ENCODE measurements around the gene SCAF1. TPM values are rescaled to one million over a fixed set of nuclear protein-coding genes. Genes with fewer than 3 reads are reported as not detected.

SCAF1 gene
- total RNA-seq, 2 donors from 2014 or later: 75.8 to 106 TPM

GRCh38 chr19:49645592-49645991 lies 3.6 kb downstream of the SCAF1 start:
- Mint-ChIP-seq H3K27me3 (no peaks in the 10 kb centered on the region), H3K27ac (no peak overlapping the region), H3K9me3 (no peaks in the 10 kb centered on the region), H3K4me3 (no peak overlapping the region), H3K4me1 (ENCODE audit: low read depth in 2 of 2) (peaks cover 36 to 38% of the 10 kb centered on the region in 2 donors), H3K36me3 (no peaks in the 10 kb centered on the region)
- ATAC-seq (no peak), DNase-seq (ENCODE audit: low spot score) (no peak)

- no peaks in the 10 kb centered on the region for H3K36me3 Mint-ChIP-seq
- H3K4me3 Mint-ChIP-seq: no peak overlapping the region
- DNase-seq (ENCODE audit: low spot score): no peak
- H3K4me1 Mint-ChIP-seq (ENCODE audit: low read depth in 2 of 2): peaks cover 32 to 34% of the 10 kb centered on the region in 2 donors
- H3K27ac Mint-ChIP-seq: no peak overlapping the region
- H3K9me3 Mint-ChIP-seq: no peaks in the 10 kb centered on the region
- no peak for ATAC-seq
- H3K27me3 Mint-ChIP-seq: no peaks in the 10 kb centered on the region
Measured at GRCh38 chr19:49645995-49646394, 4.0 kb downstream of the SCAF1 start.

GRCh38 chr19:49646586-49646985 lies 4.6 kb downstream of the SCAF1 start:
- peak overlapping the region in 1 of 2 donors; percentile 68 for H3K27ac Mint-ChIP-seq

GRCh38 chr19:49651029-49651819 lies 9.2 kb downstream of the SCAF1 start:
- Mint-ChIP-seq H3K9me3 (no peaks in the 10 kb centered on the region), H3K27me3 (no peaks in the 10 kb centered on the region), H3K27ac (no peak overlapping the region), H3K36me3 (peaks cover 5% of the 10 kb centered on the region), H3K4me1 (ENCODE audit: low read depth in 2 of 2) (peaks cover 8 to 20% of the 10 kb centered on the region in 2 donors), H3K4me3 (no peak overlapping the region)
- ATAC-seq (no peak), DNase-seq (ENCODE audit: low spot score) (peak; percentile 58)

More at GRCh38 chr19:49646586-49646985, 4.6 kb downstream of the SCAF1 start:
- DNase-seq (ENCODE audit: low spot score) (no peak), ATAC-seq (no peak)
- Mint-ChIP-seq H3K27me3 (no peaks in the 10 kb centered on the region), H3K9me3 (no peaks in the 10 kb centered on the region), H3K4me3 (no peak overlapping the region), H3K36me3 (no peaks in the 10 kb centered on the region), H3K4me1 (ENCODE audit: low read depth in 2 of 2) (peaks cover 28 to 31% of the 10 kb centered on the region in 2 donors)

GRCh38 chr19:49651820-49652550 lies 10.0 kb downstream of the SCAF1 start:
- DNase-seq (ENCODE audit: low spot score) (peak; percentile 59), ATAC-seq (no peak)
- peaks cover 8 to 24% of the 10 kb centered on the region in 2 donors for H3K4me1 Mint-ChIP-seq (ENCODE audit: low read depth in 2 of 2)
- no peaks in the 10 kb centered on the region for H3K27me3 Mint-ChIP-seq
- H3K27ac Mint-ChIP-seq: no peak overlapping the region
- H3K36me3 Mint-ChIP-seq: peaks cover 5% of the 10 kb centered on the region
- no peaks in the 10 kb centered on the region for H3K9me3 Mint-ChIP-seq
- no peak overlapping the region for H3K4me3 Mint-ChIP-seq

- Mint-ChIP-seq H3K9me3 (no peaks in the 10 kb centered on the region), H3K27ac (no peak overlapping the region), H3K27me3 (no peaks in the 10 kb centered on the region), H3K4me1 (ENCODE audit: low read depth in 2 of 2) (peaks cover 8 to 27% of the 10 kb centered on the region in 2 donors), H3K4me3 (no peak overlapping the region), H3K36me3 (peaks cover 5% of the 10 kb centered on the region)
- DNase-seq (ENCODE audit: low spot score) (peak; percentile 53), ATAC-seq (no peak)
Measured at GRCh38 chr19:49652551-49653465, 10.8 kb downstream of the SCAF1 start.

- no peak for ATAC-seq
- no peak for DNase-seq (ENCODE audit: low spot score)
- no peaks in the 10 kb centered on the region for H3K9me3 Mint-ChIP-seq
- H3K27me3 Mint-ChIP-seq: no peaks in the 10 kb centered on the region
- peaks cover 8 to 28% of the 10 kb centered on the region in 2 donors for H3K4me1 Mint-ChIP-seq (ENCODE audit: low read depth in 2 of 2)
- no peak overlapping the region for H3K4me3 Mint-ChIP-seq
- no peak overlapping the region for H3K27ac Mint-ChIP-seq
- H3K36me3 Mint-ChIP-seq: peaks cover 5% of the 10 kb centered on the region
Measured at GRCh38 chr19:49653466-49653806, 11.4 kb downstream of the SCAF1 start.

GRCh38 chr19:49654581-49654980 lies 12.6 kb downstream of the SCAF1 start:
- Mint-ChIP-seq H3K4me1 (ENCODE audit: low read depth in 2 of 2) (peaks cover 8 to 28% of the 10 kb centered on the region in 2 donors), H3K27ac (peak overlapping the region; percentile 80 to 88), H3K9me3 (no peaks in the 10 kb centered on the region), H3K36me3 (peaks cover 5% of the 10 kb centered on the region), H3K4me3 (no peak overlapping the region), H3K27me3 (no peaks in the 10 kb centered on the region)
- DNase-seq (ENCODE audit: low spot score) (no peak), ATAC-seq (no peak)

GRCh38 chr19:49655570-49656455 lies 13.8 kb downstream of the SCAF1 start:
- no peaks in the 10 kb centered on the region for H3K9me3 Mint-ChIP-seq
- peaks cover 5% of the 10 kb centered on the region for H3K36me3 Mint-ChIP-seq
- peaks cover 8 to 25% of the 10 kb centered on the region in 2 donors for H3K4me1 Mint-ChIP-seq (ENCODE audit: low read depth in 2 of 2)
- no peak for DNase-seq (ENCODE audit: low spot score)
- H3K27ac Mint-ChIP-seq: peak overlapping the region; percentile 80 to 88
- ATAC-seq: peak; percentile 68 to 86
- no peaks in the 10 kb centered on the region for H3K27me3 Mint-ChIP-seq
- H3K4me3 Mint-ChIP-seq: peak overlapping the region; percentile 32

GRCh38 chr19:49656456-49657109 lies 14.6 kb downstream of the SCAF1 start:
- H3K27me3 Mint-ChIP-seq: no peaks in the 10 kb centered on the region
- H3K4me1 Mint-ChIP-seq (ENCODE audit: low read depth in 2 of 2): peaks cover 8 to 25% of the 10 kb centered on the region in 2 donors
- peaks cover 5% of the 10 kb centered on the region for H3K36me3 Mint-ChIP-seq
- no peaks in the 10 kb centered on the region for H3K9me3 Mint-ChIP-seq
- peak overlapping the region; percentile 80 to 88 for H3K27ac Mint-ChIP-seq
- ATAC-seq: peak in 1 of 2 donors; percentile 43
- H3K4me3 Mint-ChIP-seq: peak overlapping the region; percentile 32
- no peak for DNase-seq (ENCODE audit: low spot score)

- no peak overlapping the region for H3K4me3 Mint-ChIP-seq
- no peak for ATAC-seq
- no peak for DNase-seq (ENCODE audit: low spot score)
- H3K36me3 Mint-ChIP-seq: peaks cover 5% of the 10 kb centered on the region
- peaks cover 8 to 25% of the 10 kb centered on the region in 2 donors for H3K4me1 Mint-ChIP-seq (ENCODE audit: low read depth in 2 of 2)
- no peaks in the 10 kb centered on the region for H3K27me3 Mint-ChIP-seq
- no peak overlapping the region for H3K27ac Mint-ChIP-seq
- no peaks in the 10 kb centered on the region for H3K9me3 Mint-ChIP-seq
Measured at GRCh38 chr19:49657493-49658138, 15.6 kb downstream of the SCAF1 start.

- H3K36me3 Mint-ChIP-seq: peaks cover 5% of the 10 kb centered on the region
- no peaks in the 10 kb centered on the region for H3K9me3 Mint-ChIP-seq
- no peak for ATAC-seq
- H3K27ac Mint-ChIP-seq: no peak overlapping the region
- no peaks in the 10 kb centered on the region for H3K27me3 Mint-ChIP-seq
- DNase-seq (ENCODE audit: low spot score): no peak
- H3K4me1 Mint-ChIP-seq (ENCODE audit: low read depth in 2 of 2): peaks cover 8 to 29% of the 10 kb centered on the region in 2 donors
- no peak overlapping the region for H3K4me3 Mint-ChIP-seq
Measured at GRCh38 chr19:49658139-49658517, 16.1 kb downstream of the SCAF1 start.
